ENCODE measurements around the gene GRIK5. TPM values are rescaled to one million over a fixed set of nuclear protein-coding genes. Genes with fewer than 3 reads are reported as not detected.

Gene GRIK5
- total RNA-seq, 4 donors from 2014 or later: 1.6 to 13.1 (median 3.6) TPM

- H3K27ac ChIP-seq: no peak overlapping the region
- DNase-seq: no peak
- no peaks in the 10 kb centered on the region for H3K27me3 ChIP-seq
- no peaks in the 10 kb centered on the region for H3K9me3 ChIP-seq
- 75% methylated on average over 6 of the region's 6 CpGs; no CpG with 5 or more reads in 1 of the 2 donors for WGBS, 2 donors (ENCODE audit: low coverage in 1 of 2)
- TF ChIP-seq POLR2A (IDR thresholded peaks at IDR 0.05): no peak
- no peak for TF ChIP-seq EP300 (IDR thresholded peaks at IDR 0.05; ENCODE audit: low read depth)
- no peak for TF ChIP-seq CTCF (IDR thresholded peaks at IDR 0.05)
- TF ChIP-seq POLR2AphosphoS5 (IDR thresholded peaks at IDR 0.05): no peak
- H3K4me1 ChIP-seq: peaks cover 0 to under 1% (median 0%) of the 10 kb centered on the region in 4 donors
- in situ Hi-C loops (cut with MboI; ENCODE audit: low pct_ligation_motif_present in 1 of 4, low pct_unique_long_range_greater_than_20kb in 1 of 4, low sequenced_read_pairs in 3 of 4) (no loop called here), intact Hi-C loops (cut with DNase I; ENCODE audit: low total_unique reads) (no loop called here)
- H3K36me3 ChIP-seq: no peaks in the 10 kb centered on the region
- no peak overlapping the region for H3K4me3 ChIP-seq
Observed at GRCh38 chr19:42099336-42099925, 29.4 kb upstream of the GRIK5 start.

GRCh38 chr19:42098781-42099180 is 28.8 kb upstream of the GRIK5 start:
- peaks cover 0 to 7% (median under 1%) of the 10 kb centered on the region in 4 donors for H3K4me1 ChIP-seq
- no peaks in the 10 kb centered on the region for H3K27me3 ChIP-seq
- no peak overlapping the region for H3K4me3 ChIP-seq
- TF ChIP-seq CTCF (IDR thresholded peaks at IDR 0.05) (no peak), POLR2A (IDR thresholded peaks at IDR 0.05) (no peak), EP300 (IDR thresholded peaks at IDR 0.05; ENCODE audit: low read depth) (no peak), POLR2AphosphoS5 (IDR thresholded peaks at IDR 0.05) (no peak)
- no peaks in the 10 kb centered on the region for H3K36me3 ChIP-seq
- DNase-seq: no peak
- H3K9me3 ChIP-seq: no peaks in the 10 kb centered on the region
- H3K27ac ChIP-seq: no peak overlapping the region
- WGBS, 2 donors (ENCODE audit: low coverage in 1 of 2): 60 to 86% methylated on average over 3 to 6 of the region's 6 CpGs
- in situ Hi-C loops (cut with MboI; ENCODE audit: low pct_ligation_motif_present in 1 of 4, low pct_unique_long_range_greater_than_20kb in 1 of 4, low sequenced_read_pairs in 3 of 4): no loop called here
- intact Hi-C loops (cut with DNase I; ENCODE audit: low total_unique reads): no loop called here

- in situ Hi-C loops (cut with MboI; ENCODE audit: low pct_ligation_motif_present in 1 of 4, low pct_unique_long_range_greater_than_20kb in 1 of 4, low sequenced_read_pairs in 3 of 4) (no loop called here), intact Hi-C loops (cut with DNase I; ENCODE audit: low total_unique reads) (no loop called here)
- WGBS, 2 donors (ENCODE audit: low coverage in 1 of 2): 81 to 91% methylated on average over 3 to 5 of the region's 5 CpGs
- Histone ChIP-seq H3K9me3 (no peaks in the 10 kb centered on the region), H3K27ac (no peak overlapping the region), H3K4me3 (no peak overlapping the region), H3K36me3 (no peaks in the 10 kb centered on the region), H3K27me3 (no peaks in the 10 kb centered on the region), H3K4me1 (peaks cover 0 to 9% (median 2%) of the 10 kb centered on the region in 4 donors)
- no peak for DNase-seq
- TF ChIP-seq EP300 (IDR thresholded peaks at IDR 0.05; ENCODE audit: low read depth) (no peak), POLR2AphosphoS5 (IDR thresholded peaks at IDR 0.05) (no peak), POLR2A (IDR thresholded peaks at IDR 0.05) (no peak), CTCF (IDR thresholded peaks at IDR 0.05) (no peak)
Observed at GRCh38 chr19:42097461-42097860, 27.5 kb upstream of the GRIK5 start.

- in situ Hi-C loops (cut with MboI; ENCODE audit: low pct_ligation_motif_present in 1 of 4, low pct_unique_long_range_greater_than_20kb in 1 of 4, low sequenced_read_pairs in 3 of 4): no loop called here
- intact Hi-C loops (cut with DNase I; ENCODE audit: low total_unique reads): no loop called here
- 64% methylated on average over 15 of the region's 15 CpGs; no CpG with 5 or more reads in 1 of the 2 donors for WGBS, 2 donors (ENCODE audit: low coverage in 1 of 2)
Observed at GRCh38 chr19:42096255-42096837, 26.3 kb upstream of the GRIK5 start.

More at GRCh38 chr19:42096255-42096837, 26.3 kb upstream of the GRIK5 start:
- Histone ChIP-seq H3K4me3 (peak overlapping the region in 2 of 4 donors; percentile 8 to 19), H3K27me3 (no peaks in the 10 kb centered on the region), H3K4me1 (peaks cover 8 to 18% (median 11%) of the 10 kb centered on the region in 4 donors), H3K36me3 (no peaks in the 10 kb centered on the region), H3K27ac (peak overlapping the region in 1 of 4 donors; percentile 48), H3K9me3 (no peaks in the 10 kb centered on the region)
- TF ChIP-seq POLR2AphosphoS5 (IDR thresholded peaks at IDR 0.05) (no peak), CTCF (IDR thresholded peaks at IDR 0.05) (no peak), EP300 (IDR thresholded peaks at IDR 0.05; ENCODE audit: low read depth) (no peak), POLR2A (IDR thresholded peaks at IDR 0.05) (no peak)
- DNase-seq: no peak
